PC-3 (cell line): ENCODE measurements around the gene STX11. TPM values are rescaled to one million over a fixed set of nuclear protein-coding genes. Genes with fewer than 3 reads are reported as not detected.

Experiments used
- ATAC-seq: fragments of 200-7000 bp; cut with Tn5 transposase; 2 replicates; pipeline ENCODE4 v1.9.1; 2020; ENCODE audit warnings: mild to moderate bottlenecking, moderate library complexity
- Bru-seq: library from RNA; stranded (reverse); fragments of 400-500 nt; gene quantifications from one replicate; lab custom pipeline; 2021; lab: Mats Ljungman, UMichigan
- BruChase-seq, 2 experiments: library from RNA; stranded (reverse); fragments of 400-500 nt; gene quantifications; one replicate each; lab custom pipeline; 2021; lab: Mats Ljungman, UMichigan
- BruUV-seq: library from RNA; stranded (reverse); fragments of 400-500 nt; replicated peaks from 2 replicates; lab custom pipeline; 2021; lab: Mats Ljungman, UMichigan
- CTCF ChIA-PET: fragments of 300-600 bp; sonication (Branson Sonifier 250); formaldehyde crosslinking; loops from one replicate; lab custom pipeline; 2022; ENCODE audit warnings: antibody characterized with exemption; lab: Charles Lee
- POLR2A ChIA-PET: fragments of 300-600 bp; sonication (Branson Sonifier 250); formaldehyde crosslinking; loops from one replicate; lab custom pipeline; 2022; ENCODE audit warnings: antibody characterized with exemption; ENCODE audit not compliant: unreplicated experiment; lab: Charles Lee
- DNase-seq: peaks from one replicate; pipeline ENCODE4 v3.0.0-alpha.2; 2015
- H2AFZ ChIP-seq: fragments of 300-600 bp; sonication (generic); 2 replicates; pipeline ENCODE4 v1.6.0; 2016; ENCODE audit warnings: antibody characterized with exemption, low read length
- H3F3A ChIP-seq: fragments of 300-600 bp; sonication (generic); one replicate; pipeline ENCODE4 v1.6.0; 2017; ENCODE audit warnings: antibody characterized with exemption, low read length, control low read depth, mild to moderate bottlenecking; ENCODE audit not compliant: unreplicated experiment
- H3K27ac ChIP-seq: fragments of 300-600 bp; sonication (generic); 2 replicates; pipeline ENCODE4 v1.5.1; 2016; ENCODE audit warnings: mild to moderate bottlenecking, low read length
- H3K27me3 ChIP-seq: fragments of 300-600 bp; sonication (generic); 2 replicates; pipeline ENCODE4 v1.6.1; 2016; ENCODE audit warnings: low read length, mixed read lengths
- H3K36me3 ChIP-seq: fragments of 300-600 bp; sonication (generic); 2 replicates; pipeline ENCODE4 v1.6.1; 2016; ENCODE audit warnings: low read depth, mixed run types, low read length, mixed read lengths
- H3K4me1 ChIP-seq: fragments of 300-600 bp; sonication (generic); 2 replicates; pipeline ENCODE4 v1.5.1; 2016; ENCODE audit warnings: low read length; ENCODE audit not compliant: insufficient read depth
- H3K4me2 ChIP-seq: fragments of 300-600 bp; sonication (generic); 2 replicates; pipeline ENCODE4 v1.6.0; 2016; ENCODE audit warnings: low read length
- H3K4me3 ChIP-seq: fragments of 300-600 bp; sonication (generic); 2 replicates; pipeline ENCODE4 v1.5.1; 2016; ENCODE audit warnings: mild to moderate bottlenecking, low read length, mixed read lengths
- H3K79me2 ChIP-seq: fragments of 300-600 bp; sonication (generic); 2 replicates; pipeline ENCODE4 v1.6.1; 2017; ENCODE audit warnings: low read length, mixed read lengths
- H3K9ac ChIP-seq: fragments of 300-600 bp; sonication (generic); 2 replicates; pipeline ENCODE4 v1.6.0; 2016; ENCODE audit warnings: mild to moderate bottlenecking, low read length
- H3K9me2 ChIP-seq: fragments of 300-600 bp; sonication (generic); replicated peaks from 2 replicates; pipeline ENCODE4 v1.6.1; 2016; ENCODE audit warnings: mixed run types, low read length, mixed read lengths
- H3K9me3 ChIP-seq: fragments of 300-600 bp; sonication (generic); 2 replicates; pipeline ENCODE4 v1.6.1; 2016; ENCODE audit warnings: low read length, mixed read lengths
- H4K20me1 ChIP-seq: fragments of 300-600 bp; sonication (generic); 2 replicates; pipeline ENCODE4 v1.6.1; 2016; ENCODE audit warnings: low read length, mixed read lengths
- EZH2 ChIP-seq: fragments of 300-600 bp; sonication (generic); IDR thresholded peaks from one replicate; pipeline ENCODE4 v1.6.1; 2017; ENCODE audit warnings: antibody characterized with exemption, mild to moderate bottlenecking, low read length; ENCODE audit not compliant: unreplicated experiment
- EZH2phosphoT487 ChIP-seq: fragments of 300-600 bp; sonication (generic); IDR thresholded peaks from 2 replicates; pipeline ENCODE4 v1.6.1; 2018; ENCODE audit warnings: mild to moderate bottlenecking, antibody characterized with exemption, low read length, borderline replicate concordance
- intact Hi-C: fragments of 100-400 bp; cut with micrococcal nuclease; formaldehyde crosslinking; loops from 2 replicates; pipeline ENCODE4 v1.9.0; 2023
- long read RNA-seq: library from polyadenylated mRNA; unstranded; transcript quantifications from one replicate; pipeline ENCODE4 v2.0.0, GENCODE V29; 2021; ENCODE audit not compliant: unreplicated experiment
- total RNA-seq: library from RNA; depleted of rRNA; stranded (reverse); fragments of >200 nt; gene quantifications from 2 replicates; pipeline ENCODE4 v1.2.3, GENCODE V29; 2014; rRNA removed
- TF ChIP-seq, protein P1 (sequence below): fragments of 300-600 bp; sonication (generic); conservative IDR thresholded peaks from 2 replicates; pipeline ENCODE4 v1.5.1; 2017; ENCODE audit warnings: antibody characterized with exemption, low read depth, mild to moderate bottlenecking, low read length

STX11 gene
- 1.2 and 1.5 TPM in 2 replicates for total RNA-seq
- percentile 38 among the genes with signal in this experiment for Bru-seq, nascent RNA
- percentile 33 among the genes with signal in this experiment for BruChase-seq, experiment 1, labeled RNA remaining after a 6-hour chase
- percentile 23 among the genes with signal in this experiment for BruChase-seq, experiment 2, labeled RNA remaining after a 2-hour chase
- long read RNA-seq, partial matches to known transcripts, result 0 of 1 reads
- long read RNA-seq, other reads (novel, unspliced or antisense), result 0 of 1 reads

DNA sequence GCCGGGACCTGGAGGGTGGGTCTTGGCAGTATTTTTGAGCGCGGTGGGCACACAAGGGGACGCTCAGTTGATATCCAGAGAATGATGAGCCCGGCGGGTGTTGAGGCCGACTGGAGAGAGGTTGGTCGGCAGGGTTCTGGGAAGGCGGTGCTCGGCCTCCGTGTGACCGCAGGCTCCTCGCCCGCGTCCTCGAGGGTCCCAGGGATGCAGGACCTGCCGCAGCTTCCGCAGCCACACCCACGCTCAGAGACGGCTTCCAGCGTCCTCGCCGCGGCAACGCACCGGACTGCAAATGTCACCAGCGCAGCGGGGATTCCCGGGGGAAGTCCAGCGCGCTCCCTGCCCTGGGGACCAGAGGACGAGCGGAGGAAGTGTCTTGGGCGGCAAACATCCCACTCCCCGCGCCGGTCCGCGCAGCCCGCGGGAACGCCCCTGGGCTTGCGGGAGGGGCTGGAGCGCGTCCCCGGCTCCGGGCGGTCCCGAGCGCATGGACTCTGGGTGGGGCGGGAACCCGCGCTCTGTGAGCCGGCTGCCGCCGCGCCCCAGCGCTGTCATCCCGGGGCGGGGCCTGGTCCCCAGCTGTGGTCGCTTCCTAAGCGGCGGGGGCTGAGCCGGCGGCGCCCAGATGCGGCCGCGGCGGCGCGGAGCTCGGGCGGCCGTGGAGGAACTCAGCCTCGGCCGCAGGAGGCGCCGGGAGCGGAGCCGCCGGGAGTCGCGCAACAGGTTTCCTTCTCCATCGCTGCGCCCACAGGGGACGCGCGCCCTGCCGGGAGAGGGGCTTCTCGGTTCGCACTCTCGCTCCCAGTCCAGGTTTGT lies at the start of gene STX11:
Gene STX11 (plus strand): TSS at position 624 of the 816 bp plus-strand sequence. CDS start 36,111 bp downstream, outside the sequence.
- H4K20me1 ChIP-seq, result no peaks in the 10 kb centered on the region
- no peaks in the 10 kb centered on the region for H3K9me3 ChIP-seq
- peaks cover 9% of the 10 kb centered on the region; the same call in 1 of the 2 replicates for H3K4me1 ChIP-seq
- no peaks in the 10 kb centered on the region for H3F3A ChIP-seq
- H3K4me2 ChIP-seq, result peak within 1 kb of the TSS; percentile 92
- no peaks in the 10 kb centered on the region for H3K36me3 ChIP-seq
- no peaks in the 10 kb centered on the region for H3K9me2 ChIP-seq
- peak within 1 kb of the TSS; percentile 40 for H3K9ac ChIP-seq
- ChIA-PET CTCF (interaction anchor here (0.6 kb wide), 1 partner anchor 45 kb away, joined by 3 read pairs; no protein-coding TSS in a partner anchor), POLR2A (no interaction called here)
- TF ChIP-seq EZH2phosphoT487 (no peak), EZH2 (no peak)
- TF ChIP-seq, protein P1, sequence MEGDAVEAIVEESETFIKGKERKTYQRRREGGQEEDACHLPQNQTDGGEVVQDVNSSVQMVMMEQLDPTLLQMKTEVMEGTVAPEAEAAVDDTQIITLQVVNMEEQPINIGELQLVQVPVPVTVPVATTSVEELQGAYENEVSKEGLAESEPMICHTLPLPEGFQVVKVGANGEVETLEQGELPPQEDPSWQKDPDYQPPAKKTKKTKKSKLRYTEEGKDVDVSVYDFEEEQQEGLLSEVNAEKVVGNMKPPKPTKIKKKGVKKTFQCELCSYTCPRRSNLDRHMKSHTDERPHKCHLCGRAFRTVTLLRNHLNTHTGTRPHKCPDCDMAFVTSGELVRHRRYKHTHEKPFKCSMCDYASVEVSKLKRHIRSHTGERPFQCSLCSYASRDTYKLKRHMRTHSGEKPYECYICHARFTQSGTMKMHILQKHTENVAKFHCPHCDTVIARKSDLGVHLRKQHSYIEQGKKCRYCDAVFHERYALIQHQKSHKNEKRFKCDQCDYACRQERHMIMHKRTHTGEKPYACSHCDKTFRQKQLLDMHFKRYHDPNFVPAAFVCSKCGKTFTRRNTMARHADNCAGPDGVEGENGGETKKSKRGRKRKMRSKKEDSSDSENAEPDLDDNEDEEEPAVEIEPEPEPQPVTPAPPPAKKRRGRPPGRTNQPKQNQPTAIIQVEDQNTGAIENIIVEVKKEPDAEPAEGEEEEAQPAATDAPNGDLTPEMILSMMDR, result no peak
- BruUV-seq, result no TSS peak
- no peaks in the 10 kb centered on the region for H3K27me3 ChIP-seq
- no peaks in the 10 kb centered on the region for H3K79me2 ChIP-seq
- peak within 1 kb of the TSS; percentile 96 for H2AFZ ChIP-seq
- peak; percentile 88 for ATAC-seq
- intact Hi-C loops, result loop anchor here (2.0 kb wide), 2 partner anchors 19 to 41 kb away; no protein-coding TSS in a partner anchor
- peak within 1 kb of the TSS; percentile 73 for H3K4me3 ChIP-seq
- peak; percentile 58 for DNase-seq
- no peak within 1 kb of the TSS for H3K27ac ChIP-seq

DNA sequence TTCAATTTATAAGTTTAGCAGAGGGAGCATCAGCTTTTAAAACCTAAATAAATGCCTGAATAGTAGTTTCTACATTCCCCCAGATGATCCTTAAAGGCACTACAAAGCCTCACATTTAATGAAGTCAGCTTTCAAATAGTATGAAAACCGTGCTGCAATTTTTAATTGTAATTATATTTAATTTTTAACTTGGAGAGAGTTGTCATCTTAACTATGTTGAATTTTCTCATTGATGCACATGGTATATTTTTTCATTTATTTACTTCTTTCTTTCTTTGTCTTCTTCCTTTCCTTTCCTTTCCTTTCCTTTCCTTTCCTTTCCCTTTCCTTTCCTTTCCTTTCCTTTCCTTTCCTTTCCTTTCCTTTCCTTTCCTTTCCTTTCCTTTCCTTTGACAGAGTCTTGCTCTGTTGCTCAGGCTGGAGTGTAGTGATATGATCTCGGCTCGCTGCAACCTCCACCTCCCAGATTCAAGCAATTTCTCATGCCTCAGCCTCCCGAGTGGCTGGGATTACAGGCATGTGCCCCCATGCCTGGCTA lies 47.2 kb upstream of the STX11 start:
- TF ChIP-seq, protein P1, result no peak
- TF ChIP-seq EZH2, result no peak
- POLR2A ChIA-PET, result no interaction called here

More for the DNA sequence above, 47.2 kb upstream of the STX11 start:
- no peaks in the 10 kb centered on the region for H3K36me3 ChIP-seq
- H3K9me3 ChIP-seq, result no peaks in the 10 kb centered on the region
- H3K4me2 ChIP-seq, result no peak overlapping the region
- no peak overlapping the region for H3K27ac ChIP-seq
- no peak for ATAC-seq
- no peak overlapping the region for H2AFZ ChIP-seq
- no peaks in the 10 kb centered on the region for H3F3A ChIP-seq
- no peak overlapping the region for H3K9ac ChIP-seq
- H3K79me2 ChIP-seq, result no peaks in the 10 kb centered on the region
- no peak for DNase-seq
- H3K4me1 ChIP-seq, result no peaks in the 10 kb centered on the region
- H3K9me2 ChIP-seq, result no peaks in the 10 kb centered on the region
- BruUV-seq, result no TSS peak
- intact Hi-C loops, result no loop called here
- CTCF ChIA-PET, result no interaction called here
- H4K20me1 ChIP-seq, result no peaks in the 10 kb centered on the region
- no peak overlapping the region for H3K4me3 ChIP-seq
- H3K27me3 ChIP-seq, result no peaks in the 10 kb centered on the region
